Adrenal gland (tissue), 12 donors: ENCODE measurements around the gene PSD. TPM values are rescaled to one million over a fixed set of nuclear protein-coding genes. Genes with fewer than 3 reads are reported as not detected.

ENCODE experiments used
- DNase-seq, 7 donors: peaks; one replicate each; pipeline ENCODE4 v3.0.0-alpha.2; 2019 to 2020
- H3K27ac ChIP-seq, 5 donors: fragments of 200-600 bp; sonication (generic) in 4 of 5; 1 replicate in 3 of 5; 2 replicates in 2 of 5; pipeline versions ENCODE4 v1.5.1 to v1.8.0; 2016 to 2020; ENCODE audit warnings: mild to moderate bottlenecking in 1 of 5
- H3K27me3 ChIP-seq: fragments of 200-600 bp; 2 replicates; pipeline ENCODE4 v1.8.0; 2021
- H3K36me3 ChIP-seq, 2 donors: fragments of 200-600 bp; replicated peaks in 1 of 2; 1 replicate in 1 of 2; 2 replicates in 1 of 2; pipeline versions ENCODE4 v1.5.1 to v1.8.0; 2018 to 2022
- H3K4me1 ChIP-seq, 2 donors: fragments of 200-600 bp; replicated peaks in 1 of 2; 1 replicate in 1 of 2; 2 replicates in 1 of 2; pipeline versions ENCODE4 v1.5.1 to v1.8.0; 2018 to 2021
- H3K4me3 ChIP-seq, 4 donors: fragments of 200-600 bp; sonication (generic) in 3 of 4; one replicate each; pipeline ENCODE4 v1.5.1; 2016 to 2018
- H3K9me3 ChIP-seq, 3 donors: fragments of 200-600 bp; sonication (generic) in 1 of 3; replicated peaks in 1 of 3; 1 replicate in 2 of 3; 2 replicates in 1 of 3; pipeline versions ENCODE4 v1.5.1 to v1.8.0; 2016 to 2021
- POLR2A ChIP-seq, 2 donors: fragments of 450-650 bp; IDR thresholded peaks; one replicate each; pipeline ENCODE4 v1.6.1; 2017; ENCODE audit warnings: antibody characterized with exemption in 2 of 2, mild to moderate bottlenecking in 2 of 2, moderate library complexity in 1 of 2
- WGBS, 4 donors: extraction: QIAGEN DNeasy Blood & Tissue Kit in 2 of 4; methylation state at CpG; one replicate each; pipeline versions ENCODE4 v1.1.5 to v1.1.7; 2013 to 2017; 5-methylcytosine and 5-hydroxymethylcytosine counted together
- intact Hi-C, 2 donors: fragments of 100-400 bp; cut with DNase I; formaldehyde crosslinking; loops; one replicate each; pipeline versions ENCODE4 v1.14.1 to v1.15.0; 2022 to 2023
- polyA plus RNA-seq, 3 donors: library from polyadenylated mRNA; stranded (reverse); fragments of 200-250 nt in 2 of 3; fragments of 350-450 nt in 1 of 3; fragmentation: Illumina TruSeq in 1 of 3; extraction: RNeasy Lipid Tissue Mini Kit (QIAGEN cat#74804) in 1 of 3; gene quantifications; one replicate each; pipeline ENCODE4 v1.2.3, GENCODE V29; 2013 to 2014
- total RNA-seq, 9 donors: library from RNA; depleted of rRNA in 4 of 9; stranded (reverse); fragments of >200 nt in 4 of 9; fragments of 120-200 nt in 1 of 9; fragmentation: NEBNext Ultra II Directional in 1 of 9; extraction: Animal tissue kit (Norgen Biotek cat#: 25700) in 1 of 9; gene quantifications; one replicate each; pipeline versions ENCODE4 v1.1.0 to v1.2.4, GENCODE V29; 2013 to 2023
- TF ChIP-seq, protein P1 (sequence below), 6 experiments: fragments of 450-650 bp in 4 of 6; fragments of 200-600 bp in 2 of 6; sonication (generic) in 1 of 6; IDR thresholded peaks; 1 replicate in 5 of 6; 2 replicates in 1 of 6; pipeline versions ENCODE4 v1.5.1 to v1.8.0; 2016 to 2021; ENCODE audit warnings: antibody characterized with exemption in 6 of 6, mild to moderate bottlenecking in 2 of 6, moderate library complexity in 1 of 6
- donor health status: healthy with polysubstance abuse.
- donor health status: Bipolar disorder and iron deficiency.
- donor health status: DM: yes; HTN: yes; CAD: no.
- donor health status: DM: no; HTN: no; CAD: no.
- donor health status: DM: no; HTN: no; CAD: no.
- donor health status: DM: yes; HTN: yes; CAD: no.

PSD gene
- total and polyA plus RNA-seq, 12 donors: 0.54 to 43.7 (median 9.4) TPM; not detected in 1

DNA sequence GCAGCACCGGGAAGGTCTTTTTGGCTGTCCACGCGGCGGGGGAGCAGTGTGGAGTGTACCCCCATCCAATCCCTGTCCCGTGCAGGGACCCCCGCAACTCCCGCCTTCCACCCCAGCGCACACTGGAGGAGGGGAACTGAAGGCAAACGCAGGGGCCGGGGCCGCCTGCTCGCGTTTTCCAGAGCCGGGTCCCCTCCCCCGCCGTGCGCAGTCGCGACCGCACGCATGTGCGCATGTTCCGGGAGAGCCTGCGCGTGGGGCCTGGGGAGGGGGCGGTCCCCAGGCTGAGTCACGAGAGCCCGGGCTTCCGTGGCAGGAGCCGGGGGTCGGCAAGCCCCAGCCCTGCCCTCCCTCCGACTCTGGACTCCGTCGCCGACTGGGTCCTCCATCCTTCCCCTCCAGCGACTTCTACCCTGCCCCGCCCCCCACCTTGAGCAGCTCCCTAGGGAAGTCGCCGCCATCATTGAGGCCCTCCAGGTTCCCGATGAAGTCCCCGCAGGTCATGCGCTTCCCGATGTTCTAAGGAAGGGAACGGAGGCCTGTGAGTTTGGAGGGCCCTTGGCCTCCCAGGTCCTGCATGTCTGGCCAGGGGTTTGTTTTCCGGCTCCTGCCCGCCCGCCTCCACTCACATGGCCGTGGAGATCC, 8.0 kb downstream of the PSD start:
- peak in 1 of 7 donors; percentile 28 for DNase-seq
- TF ChIP-seq, protein P1, sequence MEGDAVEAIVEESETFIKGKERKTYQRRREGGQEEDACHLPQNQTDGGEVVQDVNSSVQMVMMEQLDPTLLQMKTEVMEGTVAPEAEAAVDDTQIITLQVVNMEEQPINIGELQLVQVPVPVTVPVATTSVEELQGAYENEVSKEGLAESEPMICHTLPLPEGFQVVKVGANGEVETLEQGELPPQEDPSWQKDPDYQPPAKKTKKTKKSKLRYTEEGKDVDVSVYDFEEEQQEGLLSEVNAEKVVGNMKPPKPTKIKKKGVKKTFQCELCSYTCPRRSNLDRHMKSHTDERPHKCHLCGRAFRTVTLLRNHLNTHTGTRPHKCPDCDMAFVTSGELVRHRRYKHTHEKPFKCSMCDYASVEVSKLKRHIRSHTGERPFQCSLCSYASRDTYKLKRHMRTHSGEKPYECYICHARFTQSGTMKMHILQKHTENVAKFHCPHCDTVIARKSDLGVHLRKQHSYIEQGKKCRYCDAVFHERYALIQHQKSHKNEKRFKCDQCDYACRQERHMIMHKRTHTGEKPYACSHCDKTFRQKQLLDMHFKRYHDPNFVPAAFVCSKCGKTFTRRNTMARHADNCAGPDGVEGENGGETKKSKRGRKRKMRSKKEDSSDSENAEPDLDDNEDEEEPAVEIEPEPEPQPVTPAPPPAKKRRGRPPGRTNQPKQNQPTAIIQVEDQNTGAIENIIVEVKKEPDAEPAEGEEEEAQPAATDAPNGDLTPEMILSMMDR (IDR thresholded peaks at IDR 0.05): no peak
- no peak for TF ChIP-seq POLR2A (IDR thresholded peaks at IDR 0.05)
- no peak overlapping the region for H3K4me3 ChIP-seq
- intact Hi-C loops: no loop called here
- no peaks in the 10 kb centered on the region for H3K36me3 ChIP-seq
- H3K27ac ChIP-seq: peak overlapping the region in 1 of 5 donors; percentile 77
- no peaks in the 10 kb centered on the region for H3K9me3 ChIP-seq
- peaks cover 0 to 12% of the 10 kb centered on the region in 2 donors for H3K4me1 ChIP-seq
- 2 to 12% (median 3%) methylated on average over 4 to 48 of the region's 48 CpGs; no CpG with 5 or more reads in 1 of the 4 donors for WGBS, 4 donors
- H3K27me3 ChIP-seq: peaks cover 44% of the 10 kb centered on the region

DNA sequence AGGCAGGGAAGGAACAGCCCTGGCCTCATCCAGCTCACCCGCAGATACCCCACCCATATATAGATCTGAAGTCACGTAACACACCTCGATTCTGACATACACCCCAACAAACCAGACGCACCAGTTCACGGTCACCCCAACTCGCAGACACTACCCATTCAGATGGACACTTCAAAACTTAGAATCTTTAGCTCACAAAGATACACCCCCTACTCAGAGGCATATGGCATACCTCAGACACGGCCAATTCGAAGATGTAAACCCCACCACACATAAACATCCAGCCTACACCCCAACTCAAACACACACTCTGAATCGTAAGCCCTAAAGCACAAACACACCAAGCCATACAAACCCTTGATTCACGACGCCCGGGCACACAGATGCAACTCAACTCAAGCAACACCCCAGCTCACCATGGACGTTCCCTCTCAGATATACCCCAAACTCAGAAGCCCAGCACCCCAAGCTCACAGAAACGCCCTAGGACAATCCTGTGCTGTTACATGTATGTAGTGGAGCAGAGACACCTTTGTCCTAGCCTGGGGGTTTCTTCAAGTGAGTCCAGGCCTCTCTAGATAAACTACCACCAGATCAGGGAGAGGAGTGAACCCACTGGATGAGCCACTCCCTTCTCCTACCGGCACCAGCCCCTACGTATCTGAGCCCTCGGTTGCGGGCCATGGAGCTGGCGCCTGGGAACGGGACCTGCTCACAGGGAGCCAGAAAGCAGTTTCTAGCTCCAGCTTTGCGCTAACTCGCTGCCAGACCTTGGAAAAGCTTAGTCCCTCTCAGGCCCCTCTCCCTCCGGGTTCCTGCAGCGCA, 8.8 kb downstream of the PSD start:
- no peaks in the 10 kb centered on the region for H3K9me3 ChIP-seq
- H3K4me3 ChIP-seq: peak overlapping the region in 1 of 4 donors; percentile 36
- TF ChIP-seq, protein P1 (IDR thresholded peaks at IDR 0.05): no peak
- H3K36me3 ChIP-seq: no peaks in the 10 kb centered on the region
- peak overlapping the region in 1 of 5 donors; percentile 77 for H3K27ac ChIP-seq
- peaks cover 44% of the 10 kb centered on the region for H3K27me3 ChIP-seq
- WGBS, 4 donors: 20 to 27% (median 24%) methylated on average over 16 to 24 of the region's 24 CpGs
- no peak for DNase-seq
- peaks cover 0 to 12% of the 10 kb centered on the region in 2 donors for H3K4me1 ChIP-seq
- intact Hi-C loops: no loop called here

DNA sequence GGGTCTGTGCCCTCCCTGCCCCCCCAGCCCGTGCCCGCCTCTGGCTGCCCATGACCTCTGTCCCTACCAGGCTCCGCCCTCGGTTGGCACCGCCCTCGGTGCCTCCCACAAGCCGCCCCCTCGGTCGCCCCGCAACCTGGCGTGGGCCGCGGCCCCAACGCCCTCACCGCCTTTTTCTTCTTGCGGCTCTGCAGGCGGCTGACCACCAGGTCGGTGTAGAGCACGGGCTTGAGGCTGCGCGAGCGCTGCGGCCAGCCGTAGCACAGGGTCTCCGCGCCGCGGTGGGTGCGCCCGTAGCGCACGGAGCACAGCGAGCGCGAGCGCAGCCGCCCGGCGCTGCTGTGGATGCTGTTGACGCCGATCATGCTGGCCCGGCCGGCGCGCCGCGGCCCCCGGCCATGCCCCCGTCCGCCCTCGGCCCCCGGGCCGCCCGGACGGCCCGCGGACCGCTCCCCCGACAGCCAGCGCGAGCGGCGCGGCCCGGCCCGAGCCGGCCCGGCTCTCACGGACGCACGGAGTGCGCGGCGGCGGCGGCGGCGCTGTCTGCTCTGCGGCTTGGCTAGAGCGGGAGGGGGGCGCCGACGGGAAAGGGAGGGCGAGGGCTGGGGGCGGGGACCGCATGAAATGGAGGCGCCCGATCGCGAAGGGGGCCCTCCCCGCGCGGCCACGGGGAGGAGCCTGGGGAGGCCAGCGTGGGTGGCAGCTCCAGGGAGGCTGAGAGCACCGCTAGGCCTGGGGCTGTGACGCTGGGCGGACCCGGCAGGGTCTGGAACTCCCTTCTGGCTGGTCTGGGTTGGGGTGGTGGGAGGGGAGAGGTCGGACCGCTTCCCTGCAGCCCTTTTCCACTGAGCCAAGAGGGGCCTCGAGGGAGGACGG, 9.6 kb downstream of the PSD start:
- DNase-seq: peak in 4 of 7 donors; percentile 18 to 83 (median 41)
- intact Hi-C loops: no loop called here
- Histone ChIP-seq H3K36me3 (no peaks in the 10 kb centered on the region), H3K9me3 (no peaks in the 10 kb centered on the region), H3K4me3 (peak overlapping the region in 1 of 4 donors; percentile 36), H3K27ac (peak overlapping the region in 1 of 5 donors; percentile 77), H3K27me3 (peaks cover 44% of the 10 kb centered on the region), H3K4me1 (peaks cover 0 to 12% of the 10 kb centered on the region in 2 donors)
- 0 to 3% (median 1%) methylated on average over 6 to 102 of the region's 103 CpGs for WGBS, 4 donors
- TF ChIP-seq, protein P1 (IDR thresholded peaks at IDR 0.05): no peak
- TF ChIP-seq POLR2A (IDR thresholded peaks at IDR 0.05): no peak
